Neuronal stem cell (in vitro differentiated cells): Measurements from ENCODE around the gene SSR1.
"Not testable (repeated sequence)": the region's sequence is repeated elsewhere in the genome, so short reads cannot be mapped to it uniquely, and the experiment has no call there.

Experiments
- DNase-seq: peaks from one replicate; pipeline ENCODE4 v3.0.0-alpha.2; 2013; ENCODE audit warnings: low spot score
- H2AFZ ChIP-seq: one replicate; pipeline ENCODE4 v1.6.1; 2013; ENCODE audit warnings: mild to moderate bottlenecking, low read length, inconsistent platforms
- H2AK5ac ChIP-seq: 2 replicates; pipeline ENCODE4 v1.6.1; 2013; ENCODE audit warnings: low read depth, mild to moderate bottlenecking, inconsistent platforms, low read length, moderate library complexity, mixed read lengths
- H2BK120ac ChIP-seq: 2 replicates; pipeline ENCODE4 v1.6.1; 2013; ENCODE audit warnings: low read depth, mild to moderate bottlenecking, inconsistent platforms, low read length, moderate library complexity, mixed read lengths
- H2BK12ac ChIP-seq: one replicate; pipeline ENCODE4 v1.6.1; 2013; ENCODE audit warnings: low read length, inconsistent platforms
- H2BK15ac ChIP-seq: 2 replicates; pipeline ENCODE4 v1.6.1; 2013; ENCODE audit warnings: mild to moderate bottlenecking, low read length, inconsistent platforms, mixed read lengths
- H2BK5ac ChIP-seq: one replicate; pipeline ENCODE4 v1.6.1; 2013; ENCODE audit warnings: inconsistent platforms, mild to moderate bottlenecking, low read length, moderate library complexity
- H3K14ac ChIP-seq: one replicate; pipeline ENCODE4 v1.6.1; 2013; ENCODE audit warnings: low read length, inconsistent platforms
- H3K18ac ChIP-seq: 2 replicates; pipeline ENCODE4 v1.6.1; 2013; ENCODE audit warnings: low read length, inconsistent platforms
- H3K23ac ChIP-seq: 2 replicates; pipeline ENCODE4 v1.6.1; 2013; ENCODE audit warnings: low read depth, mild to moderate bottlenecking, mixed read lengths, low read length, inconsistent platforms; ENCODE audit not compliant: poor library complexity
- H3K27ac ChIP-seq: replicated peaks from 3 replicates; pipeline ENCODE4 v1.5.1; 2013; ENCODE audit warnings: low read length, inconsistent platforms
- H3K27me3 ChIP-seq, 3 experiments: 2 replicates each; pipeline ENCODE4 v1.6.1; 2013; ENCODE audit warnings: low read length in 3 of 3, mild to moderate bottlenecking in 2 of 3, inconsistent platforms in 1 of 3, low read depth in 1 of 3, mixed read lengths in 1 of 3, moderate library complexity in 1 of 3; ENCODE audit not compliant: control insufficient read depth in 3 of 3, insufficient read depth in 3 of 3
- H3K36me3 ChIP-seq, 2 donors: replicated peaks in 1 of 2; 2 replicates each; pipeline ENCODE4 v1.6.1; 2013; ENCODE audit warnings: low read length in 2 of 2; ENCODE audit not compliant: control insufficient read depth in 2 of 2, insufficient read depth in 2 of 2
- H3K4ac ChIP-seq: 2 replicates; pipeline ENCODE4 v1.6.1; 2013; ENCODE audit warnings: inconsistent platforms, mild to moderate bottlenecking, low read length, moderate library complexity
- H3K4me1 ChIP-seq, 2 donors: 1 replicate in 1 of 2; 2 replicates in 1 of 2; pipeline ENCODE4 v1.6.1; 2013; ENCODE audit warnings: low read length in 2 of 2, low read depth in 1 of 2; ENCODE audit not compliant: control insufficient read depth in 2 of 2, insufficient read depth in 1 of 2
- H3K4me2 ChIP-seq: one replicate; pipeline ENCODE4 v1.6.1; 2013; ENCODE audit warnings: mild to moderate bottlenecking, low read length, inconsistent platforms; ENCODE audit not compliant: insufficient read depth, poor library complexity, severe bottlenecking
- H3K4me3 ChIP-seq, 2 donors: 2 replicates each; pipeline ENCODE4 v1.5.1; 2013; ENCODE audit warnings: low read length in 2 of 2, mild to moderate bottlenecking in 2 of 2, inconsistent platforms in 1 of 2, moderate library complexity in 1 of 2
- H3K79me1 ChIP-seq: one replicate; pipeline ENCODE4 v1.6.1; 2013; ENCODE audit warnings: low read depth, mild to moderate bottlenecking, inconsistent platforms, low read length, moderate library complexity
- H3K9ac ChIP-seq: one replicate; pipeline ENCODE4 v1.6.1; 2013; ENCODE audit warnings: mild to moderate bottlenecking, low read depth, low read length, inconsistent platforms; ENCODE audit not compliant: poor library complexity
- H3K9me3 ChIP-seq, 2 donors: replicated peaks in 1 of 2; 2 replicates each; pipeline versions ENCODE3 to v1.6.1; 2013; ENCODE audit warnings: low read length in 2 of 2, mild to moderate bottlenecking in 2 of 2, inconsistent platforms in 1 of 2, low read depth in 1 of 2, mixed read lengths in 1 of 2, moderate library complexity in 1 of 2; ENCODE audit not compliant: control insufficient read depth in 2 of 2, insufficient read depth in 1 of 2
- H4K8ac ChIP-seq: one replicate; pipeline ENCODE4 v1.6.1; 2013; ENCODE audit warnings: low read depth, mild to moderate bottlenecking, inconsistent platforms, low read length, moderate library complexity
- H4K91ac ChIP-seq: one replicate; pipeline ENCODE4 v1.6.1; 2013; ENCODE audit warnings: low read length, low read depth, mild to moderate bottlenecking, inconsistent platforms; ENCODE audit not compliant: poor library complexity
- WGBS, 2 donors: extraction: QIAGEN DNeasy Blood & Tissue Kit; methylation state at CpG; one replicate each; pipeline ENCODE4 v1.1.7; 2013; ENCODE audit warnings: missing lambda C conversion rate in 2 of 2, mixed read lengths in 1 of 2; ENCODE audit not compliant: insufficient read length in 2 of 2, insufficient replicate concordance in 1 of 2; ENCODE audit errors: extremely low coverage in 2 of 2; 5-methylcytosine and 5-hydroxymethylcytosine counted together

The SSR1 gene

GRCh38 chr6:7341271-7341670 is 28.3 kb upstream of the SSR1 start:
- no peak overlapping the region for H3K9ac ChIP-seq
- H3K4me1 ChIP-seq = no peaks in the 10 kb centered on the region
- H2BK15ac ChIP-seq = no peak overlapping the region
- H4K8ac ChIP-seq = no peak overlapping the region
- H3K79me1 ChIP-seq = no peaks in the 10 kb centered on the region
- H3K14ac ChIP-seq = no peak overlapping the region
- H4K91ac ChIP-seq = no peak overlapping the region
- no peaks in the 10 kb centered on the region for H3K9me3 ChIP-seq
- no peaks in the 10 kb centered on the region for H3K36me3 ChIP-seq
- H2AFZ ChIP-seq = no peak overlapping the region
- WGBS, 2 donors = no CpG with 5 or more reads among the region's 3 CpGs
- H3K27me3 ChIP-seq = peaks cover 0 to 9% (median 0%) of the 10 kb centered on the region in 3 experiments
- H3K4me3 ChIP-seq = no peak overlapping the region
- no peak for DNase-seq
- H3K27ac ChIP-seq = no peak overlapping the region
- H2BK120ac ChIP-seq = no peak overlapping the region
- H2BK12ac ChIP-seq = no peak overlapping the region
- no peak overlapping the region for H2AK5ac ChIP-seq
- H2BK5ac ChIP-seq = no peak overlapping the region
- H3K23ac ChIP-seq = no peak overlapping the region
- no peak overlapping the region for H3K18ac ChIP-seq
- H3K4me2 ChIP-seq = no peak overlapping the region
- no peak overlapping the region for H3K4ac ChIP-seq

GRCh38 chr6:7339007-7339732 is 26.2 kb upstream of the SSR1 start:
- H4K8ac ChIP-seq, H3K36me3 ChIP-seq, H2BK5ac ChIP-seq, H3K4ac ChIP-seq, H3K4me2 ChIP-seq, H3K4me3 ChIP-seq, H3K27me3 ChIP-seq, H3K9ac ChIP-seq, H2BK120ac ChIP-seq, H2BK15ac ChIP-seq, H3K27ac ChIP-seq, H3K79me1 ChIP-seq, H2AK5ac ChIP-seq, DNase-seq, H2BK12ac ChIP-seq, H3K9me3 ChIP-seq, H3K4me1 ChIP-seq, H3K14ac ChIP-seq: not testable (repeated sequence)
- H4K91ac ChIP-seq = peak overlapping the region; percentile 53
- H3K18ac ChIP-seq = peak overlapping the region; percentile 72
- no CpG with 5 or more reads among the region's 14 CpGs for WGBS, 2 donors
- peak overlapping the region; percentile 17 for H3K23ac ChIP-seq
- peak overlapping the region; percentile 42 for H2AFZ ChIP-seq

GRCh38 chr6:7338031-7338430 is 25.0 kb upstream of the SSR1 start:
- no peaks in the 10 kb centered on the region for H3K9me3 ChIP-seq
- H3K18ac ChIP-seq = no peak overlapping the region
- no peak overlapping the region for H2BK12ac ChIP-seq
- H3K4me2 ChIP-seq = no peak overlapping the region
- no peak overlapping the region for H2BK120ac ChIP-seq
- no peak overlapping the region for H4K8ac ChIP-seq
- H3K9ac ChIP-seq = no peak overlapping the region
- no peak overlapping the region for H2AK5ac ChIP-seq
- no peak overlapping the region for H3K4me3 ChIP-seq
- no CpG with 5 or more reads among the region's 2 CpGs for WGBS, 2 donors
- no peak overlapping the region for H4K91ac ChIP-seq
- no peak for DNase-seq
- H3K27me3 ChIP-seq = peaks cover 0 to 9% (median 0%) of the 10 kb centered on the region in 3 experiments
- no peaks in the 10 kb centered on the region for H3K79me1 ChIP-seq
- no peak overlapping the region for H2BK5ac ChIP-seq
- no peak overlapping the region for H3K27ac ChIP-seq
- H3K36me3 ChIP-seq = no peaks in the 10 kb centered on the region
- H2BK15ac ChIP-seq = no peak overlapping the region
- no peak overlapping the region for H3K14ac ChIP-seq
- no peak overlapping the region for H3K4ac ChIP-seq
- no peak overlapping the region for H2AFZ ChIP-seq
- H3K4me1 ChIP-seq = no peaks in the 10 kb centered on the region
- no peak overlapping the region for H3K23ac ChIP-seq

GRCh38 chr6:7335519-7335918 is 22.5 kb upstream of the SSR1 start:
- H3K23ac ChIP-seq = no peak overlapping the region
- H4K91ac ChIP-seq = no peak overlapping the region
- WGBS, 2 donors = no CpG with 5 or more reads among the region's 3 CpGs
- H3K4me2 ChIP-seq = no peak overlapping the region
- no peak overlapping the region for H3K9ac ChIP-seq
- H2AK5ac ChIP-seq = no peak overlapping the region
- no peak overlapping the region for H3K27ac ChIP-seq
- H3K4me1 ChIP-seq = peaks cover 0 to 2% of the 10 kb centered on the region in 2 donors
- H3K79me1 ChIP-seq = no peaks in the 10 kb centered on the region
- H2BK12ac ChIP-seq = no peak overlapping the region
- H3K9me3 ChIP-seq = no peaks in the 10 kb centered on the region
- no peak overlapping the region for H2AFZ ChIP-seq
- H3K36me3 ChIP-seq = no peaks in the 10 kb centered on the region
- no peak overlapping the region for H3K18ac ChIP-seq
- H3K14ac ChIP-seq = no peak overlapping the region
- H3K4ac ChIP-seq = no peak overlapping the region
- H2BK5ac ChIP-seq = no peak overlapping the region
- DNase-seq = no peak
- H3K27me3 ChIP-seq = peaks cover 0 to 8% (median 0%) of the 10 kb centered on the region in 3 experiments
- H2BK120ac ChIP-seq = no peak overlapping the region
- H4K8ac ChIP-seq = no peak overlapping the region
- no peak overlapping the region for H3K4me3 ChIP-seq
- H2BK15ac ChIP-seq = no peak overlapping the region
